ENCODE measurements around the gene CNPY2.
A peak's percentile ranks its signal among the peaks of the same experiment; 100 is the strongest.
"Not testable (repeated sequence)": the region's sequence is repeated elsewhere in the genome, so short reads cannot be mapped to it uniquely, and the experiment has no call there.

The CNPY2 gene

GRCh38 chr12:56266693-56267442 lies 48.9 kb downstream of the CNPY2 start, which contains the start of gene COQ10A:
TSS of gene COQ10A (plus strand) at chr12:56266942. CDS start at chr12:56267119, 177 bp downstream.
- Histone ChIP-seq H3K4me3 (peak within 1 kb of the TSS; percentile 54 to 73 (median 68)), H3K27ac (peak within 1 kb of the TSS; percentile 39 to 95 (median 89))

GRCh38 chr12:56266068-56266692 lies 49.6 kb downstream of the CNPY2 start:
- Histone ChIP-seq H3K4me3 (peak overlapping the region; percentile 54 to 73 (median 68)), H3K27ac (peak overlapping the region in 20 of 21 experiments; percentile 68 to 95 (median 90))

DNA sequence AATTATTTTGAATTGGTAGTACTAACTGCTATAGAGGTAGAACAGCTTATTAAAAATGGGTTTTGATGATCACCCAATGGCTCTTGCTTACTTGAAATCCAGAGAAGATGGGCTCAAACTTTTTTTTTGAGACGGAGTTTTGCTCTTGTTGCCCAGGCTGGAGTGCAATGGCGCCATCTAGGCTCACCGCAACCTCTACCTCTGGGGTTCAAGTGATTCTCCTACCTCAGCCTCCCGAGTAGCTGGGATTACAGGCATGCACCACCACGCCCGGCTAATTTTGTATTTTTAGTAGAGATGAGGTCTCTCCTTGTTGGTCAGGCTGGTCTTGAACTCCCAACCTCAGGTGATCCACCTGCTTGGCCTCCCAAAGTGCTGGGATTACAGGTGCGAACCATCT lies 52.8 kb downstream of the CNPY2 start:
- not testable (repeated sequence) for H3K27ac ChIP-seq, H3K4me3 ChIP-seq

DNA sequence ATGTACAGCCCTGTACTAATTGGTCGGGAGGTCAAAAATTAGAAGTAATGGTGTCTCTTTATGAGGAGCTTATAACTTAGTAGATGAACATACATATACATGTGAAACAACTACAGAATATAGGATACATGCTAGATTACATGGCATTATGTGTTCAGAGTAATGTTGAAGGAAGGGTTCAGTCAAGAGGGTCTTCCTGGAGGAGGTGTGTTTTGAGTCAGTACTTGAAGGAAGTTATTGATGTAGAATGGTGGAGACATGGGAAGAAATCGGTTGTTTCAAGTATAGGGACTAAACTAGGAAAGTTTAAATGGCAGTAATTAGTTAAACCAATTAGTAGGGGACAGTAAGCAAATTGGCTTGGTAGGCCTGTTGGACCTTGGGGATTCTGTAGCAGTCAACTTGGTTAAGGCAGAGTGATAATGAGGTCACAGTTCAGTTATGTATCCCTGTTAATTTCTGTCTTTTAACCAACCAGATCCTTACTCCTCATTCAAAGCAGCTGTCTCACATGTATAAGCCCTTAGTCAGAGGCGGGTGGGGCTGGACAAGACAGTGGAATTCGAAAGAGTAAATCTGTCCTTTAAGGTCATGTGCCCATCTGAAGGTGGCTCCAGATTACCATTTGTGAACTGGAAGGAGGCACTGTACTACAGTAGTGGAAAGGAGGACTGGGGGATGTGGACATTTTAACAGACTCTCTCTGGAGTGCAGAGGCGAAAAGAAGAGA lies 54.1 kb downstream of the CNPY2 start:
- H3K27ac ChIP-seq, result peak overlapping the region in 5 of 21 experiments; percentile 9 to 63 (median 45)
- H3K4me3 ChIP-seq, result no peak overlapping the region

GRCh38 chr12:56260921-56261320 lies 54.9 kb downstream of the CNPY2 start:
- peak overlapping the region in 2 of 21 experiments; percentile 54 to 63 for H3K27ac ChIP-seq
- H3K4me3 ChIP-seq, result no peak overlapping the region

- H3K4me3 ChIP-seq, result no peak overlapping the region
Measured at GRCh38 chr12:56260380-56260779, 55.4 kb downstream of the CNPY2 start.

More at GRCh38 chr12:56260380-56260779, 55.4 kb downstream of the CNPY2 start:
- H3K27ac ChIP-seq, result no peak overlapping the region
